GM19328 (cell line): ENCODE data around the gene VIP.
"Not testable (repeated sequence)": the region's sequence is repeated elsewhere in the genome, so short reads cannot be mapped to it uniquely, and the experiment has no call there.

ENCODE experiments used
- ATAC-seq: cut with Tn5 transposase; IDR thresholded peaks from one replicate; pipeline ENCODE4 v1.9.1; 2021; ENCODE audit warnings: mild to moderate bottlenecking, moderate library complexity; ENCODE audit not compliant: unreplicated experiment

VIP gene

DNA sequence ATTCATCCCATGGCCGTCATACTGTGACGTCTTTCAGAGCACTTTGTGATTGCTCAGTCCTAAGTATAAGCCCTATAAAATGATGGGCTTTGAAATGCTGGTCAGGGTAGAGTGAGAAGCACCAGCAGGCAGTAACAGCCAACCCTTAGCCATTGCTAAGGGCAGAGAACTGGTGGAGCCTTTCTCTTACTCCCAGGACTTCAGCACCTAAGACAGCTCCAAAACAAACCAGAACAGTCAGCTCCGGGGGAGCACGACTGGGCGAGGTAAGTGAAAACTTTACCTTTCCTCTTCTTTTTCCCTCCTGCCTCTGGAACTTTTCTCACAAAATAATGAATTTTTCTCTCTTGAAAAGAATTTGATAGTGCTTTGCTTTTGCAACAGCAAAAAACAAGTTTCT is at the start of gene VIP:
TSS of gene VIP (plus strand) at position 104 of the 400 bp plus-strand sequence. CDS start 1,381 bp downstream, outside the sequence.
- no peak for ATAC-seq

DNA sequence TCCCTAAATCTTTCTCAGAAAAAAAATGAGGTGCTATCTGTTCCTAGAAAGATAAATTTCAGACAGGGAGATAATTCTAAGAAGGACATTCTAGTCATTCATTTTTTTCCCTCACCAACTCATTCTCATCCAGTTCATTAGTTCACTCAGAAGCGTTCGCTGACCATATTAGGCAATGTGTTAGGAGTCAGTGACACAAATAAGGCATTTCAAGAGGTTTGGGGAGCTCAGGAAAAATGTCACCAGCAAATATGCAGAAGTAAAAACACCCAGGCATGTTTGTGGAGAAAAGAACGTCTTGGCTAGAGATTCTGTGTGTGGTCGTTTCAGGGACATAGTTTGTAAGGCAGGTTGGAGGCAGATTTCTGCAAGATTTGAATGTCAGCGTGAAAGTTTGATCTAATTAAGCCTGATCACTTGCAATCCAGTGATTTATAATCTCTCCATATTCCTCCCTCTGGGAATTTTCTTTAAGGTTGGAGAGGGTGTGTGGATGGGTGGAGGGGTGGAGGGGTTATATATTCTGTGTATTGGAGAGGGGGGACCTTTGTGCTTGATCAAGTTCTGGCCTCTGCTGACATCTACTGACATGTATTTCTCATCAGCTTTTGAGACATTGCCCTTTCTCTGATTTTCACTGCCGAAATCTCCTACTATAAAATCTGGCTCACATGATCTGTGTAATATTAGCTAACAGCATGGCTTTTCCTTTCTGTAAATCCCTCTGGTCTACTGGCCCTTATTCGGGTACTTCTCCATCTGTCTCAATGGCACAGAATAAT is 49.3 kb upstream of the VIP start:
- ATAC-seq, result no peak

DNA sequence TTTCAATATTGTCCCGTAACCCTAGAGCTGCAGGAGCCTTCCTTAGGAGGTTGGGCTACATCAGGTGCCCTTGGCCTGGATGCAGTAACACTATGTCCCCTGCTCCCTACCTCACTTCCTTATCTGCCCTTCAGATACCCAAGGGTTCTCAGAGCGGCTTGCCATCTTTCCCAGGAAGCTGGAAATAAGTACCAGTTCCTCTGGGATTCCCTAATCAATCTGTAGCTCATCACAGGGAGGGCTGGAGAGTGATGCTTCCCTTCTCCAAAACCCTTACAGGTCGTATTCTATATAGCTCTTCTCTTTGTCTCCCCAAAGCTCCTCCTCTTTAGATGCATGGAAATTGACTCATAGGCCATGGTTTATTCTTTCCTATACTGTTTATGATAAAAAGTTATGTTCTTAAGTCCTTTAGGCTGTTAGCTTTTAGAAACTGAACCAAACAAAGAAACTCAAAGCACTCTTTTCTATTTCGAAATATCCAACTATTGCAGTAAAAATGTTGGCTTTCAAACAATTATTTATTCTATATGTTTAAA is 48.7 kb upstream of the VIP start:
- no peak for ATAC-seq

DNA sequence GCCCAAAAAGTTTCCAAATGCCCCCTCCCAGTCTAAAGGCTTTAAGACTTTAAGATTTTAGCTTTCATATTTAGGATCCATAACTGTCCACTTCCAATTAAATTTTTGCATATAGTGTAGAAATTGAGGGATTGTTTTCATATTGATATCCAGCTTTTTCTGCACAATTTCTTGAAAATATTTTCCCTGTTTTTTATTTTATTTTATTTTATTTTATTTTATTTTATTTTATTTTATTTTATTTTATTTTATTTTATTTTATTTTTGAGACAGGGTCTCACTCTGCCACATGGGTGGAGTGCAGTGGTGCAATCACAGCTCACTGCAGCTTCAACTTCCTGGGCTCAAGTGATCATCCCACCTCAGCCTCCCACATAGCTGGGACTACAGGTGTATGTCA is 46.8 kb upstream of the VIP start:
- ATAC-seq, result not testable (repeated sequence)

DNA sequence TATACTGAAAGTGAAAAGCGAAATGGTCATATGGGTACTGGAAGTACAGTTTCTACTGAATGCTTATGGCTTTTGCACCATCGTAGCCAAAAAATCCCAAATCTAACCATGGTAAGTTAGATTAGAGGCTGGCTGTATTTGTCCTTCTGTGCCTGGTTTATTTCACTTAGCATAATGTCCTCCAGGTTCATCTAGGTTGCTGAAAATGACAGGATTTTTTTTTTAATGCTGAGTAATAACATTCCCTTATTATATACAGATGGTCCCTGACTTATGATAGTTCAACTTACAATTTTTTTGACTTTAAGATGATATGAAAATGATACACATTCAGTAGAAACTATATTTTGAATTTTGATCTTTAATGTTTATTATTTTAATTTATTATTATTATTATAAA is 45.3 kb upstream of the VIP start:
- no peak for ATAC-seq

DNA sequence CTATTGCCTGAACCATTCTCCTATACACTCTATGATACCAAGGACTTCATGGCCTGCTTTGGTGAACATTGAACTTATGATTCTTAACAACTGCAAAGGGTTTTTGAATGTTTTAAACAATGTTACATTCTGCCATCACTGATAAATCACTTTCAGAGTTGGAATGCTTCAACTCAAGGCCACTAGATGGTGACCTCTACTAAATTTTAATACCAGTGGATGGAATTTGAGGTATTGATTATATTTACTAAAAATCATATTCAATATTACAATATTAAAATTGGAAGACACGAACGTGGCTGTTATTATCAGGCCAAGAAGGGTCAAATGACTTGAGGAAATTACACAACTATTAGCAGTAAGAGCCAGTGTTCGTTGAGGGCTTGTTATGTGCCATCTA is 34.3 kb upstream of the VIP start:
- no peak for ATAC-seq

DNA sequence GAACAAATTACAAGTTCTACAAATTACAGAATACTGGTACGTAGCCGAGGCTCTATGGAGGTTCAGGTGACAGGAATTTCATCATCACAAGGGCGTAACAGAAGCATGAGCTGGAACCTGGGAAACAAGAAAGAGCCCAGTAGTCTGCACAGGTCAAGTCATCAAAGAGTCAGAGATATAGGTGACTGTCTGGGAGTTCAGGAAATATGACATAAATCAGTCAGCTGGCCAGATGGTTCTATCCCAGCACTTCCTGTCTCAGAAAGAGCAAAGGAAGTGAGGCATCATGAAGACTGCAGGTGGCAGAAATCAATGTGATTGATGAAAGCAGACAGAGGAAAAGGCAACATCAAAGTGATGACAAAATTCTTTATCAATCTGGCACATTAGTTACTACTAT is 29.6 kb upstream of the VIP start:
- ATAC-seq, result no peak

DNA sequence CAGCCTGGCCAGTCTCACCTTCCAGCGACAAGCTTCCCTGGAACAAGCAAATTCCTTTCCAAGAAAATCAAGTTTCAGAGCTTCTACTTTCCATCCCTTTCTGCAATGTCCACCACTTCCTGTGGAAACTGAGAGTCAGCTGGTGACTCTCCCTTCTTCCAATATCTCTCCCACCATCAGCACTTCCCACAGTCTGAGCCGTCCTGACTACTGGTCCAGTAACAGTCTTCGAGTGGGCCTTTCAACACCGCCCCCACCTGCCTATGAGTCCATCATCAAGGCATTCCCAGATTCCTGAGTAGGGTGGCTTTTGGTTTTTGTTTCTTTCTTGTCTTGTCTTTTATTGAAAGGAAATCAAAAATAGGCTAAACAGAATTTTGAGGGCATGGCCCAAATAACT is 28.6 kb upstream of the VIP start:
- no peak for ATAC-seq

DNA sequence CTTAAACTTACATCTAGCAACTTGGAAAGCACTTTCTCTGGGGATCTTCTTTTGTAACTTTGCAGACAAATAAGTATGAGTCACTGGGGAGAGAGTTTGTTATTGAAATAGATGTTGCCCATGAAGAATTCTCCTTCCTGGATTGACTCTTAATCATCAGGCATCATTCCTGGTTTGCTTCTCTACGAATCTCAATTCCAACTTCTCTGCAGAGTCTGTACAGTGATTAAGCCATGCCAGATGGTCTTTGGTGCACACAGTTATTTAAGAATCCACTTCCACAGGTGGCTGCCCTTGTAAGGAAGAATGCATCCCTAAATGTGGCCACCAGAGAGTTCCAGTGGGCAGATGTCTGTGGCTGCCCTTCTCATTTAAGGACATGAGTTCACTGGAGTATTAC is 27.2 kb upstream of the VIP start:
- no peak for ATAC-seq

DNA sequence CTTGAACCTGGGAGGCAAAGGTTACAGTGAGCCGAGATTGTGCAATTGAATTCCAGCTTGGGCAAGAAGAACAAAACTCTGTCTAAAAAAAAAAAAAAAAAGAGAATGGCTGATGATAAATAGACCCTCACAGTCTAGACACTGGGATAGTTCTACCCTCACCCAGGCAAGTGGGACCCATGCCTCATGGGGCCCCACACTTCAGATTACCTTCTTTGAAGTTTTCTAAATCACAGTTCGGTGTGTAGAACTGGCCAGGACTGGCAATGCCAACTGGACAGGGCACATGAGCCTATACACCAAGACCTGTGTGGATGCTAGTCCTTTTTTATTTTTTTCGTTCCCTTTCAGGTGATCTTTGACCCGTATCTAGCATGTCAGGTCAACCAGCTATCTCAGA is 24.3 kb upstream of the VIP start:
- no peak for ATAC-seq

DNA sequence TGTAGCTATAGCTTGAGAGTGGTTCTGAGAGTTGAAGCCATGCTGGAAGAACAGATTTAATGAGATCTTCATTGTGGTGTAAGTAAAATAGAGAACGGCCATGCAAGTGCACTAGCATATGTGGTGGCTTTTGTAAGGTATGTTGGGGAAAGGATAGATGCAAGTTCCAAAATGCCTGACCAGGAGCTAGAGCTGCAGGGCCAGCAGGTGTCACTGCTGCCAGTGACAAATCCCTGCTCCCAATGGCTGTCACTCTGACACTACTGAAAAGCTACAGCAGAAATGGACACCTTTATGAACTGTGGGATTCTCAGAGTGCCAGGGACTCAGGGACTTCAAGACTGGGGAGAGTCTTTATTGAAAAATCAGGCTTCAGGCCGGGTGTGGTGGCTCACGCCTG is 23.1 kb upstream of the VIP start:
- no peak for ATAC-seq

DNA sequence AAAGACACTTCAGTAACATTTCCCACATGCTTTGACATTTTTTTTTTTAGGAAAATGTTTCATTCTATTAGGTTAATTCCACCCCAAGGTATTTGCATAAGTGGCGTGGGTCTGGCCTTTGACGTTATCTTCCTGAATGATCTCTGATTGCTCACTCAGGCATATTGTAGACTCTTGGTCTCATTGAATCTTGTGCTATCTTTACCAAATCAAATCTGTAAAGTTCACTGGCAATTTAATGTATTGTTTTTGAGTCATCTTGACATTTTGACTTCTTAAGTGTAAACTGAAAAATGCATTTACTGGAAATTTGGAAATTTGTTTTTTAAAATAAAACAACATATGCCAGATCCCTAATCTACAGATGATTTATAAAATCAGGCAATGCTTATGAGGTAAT is 16.0 kb upstream of the VIP start:
- ATAC-seq, result no peak

DNA sequence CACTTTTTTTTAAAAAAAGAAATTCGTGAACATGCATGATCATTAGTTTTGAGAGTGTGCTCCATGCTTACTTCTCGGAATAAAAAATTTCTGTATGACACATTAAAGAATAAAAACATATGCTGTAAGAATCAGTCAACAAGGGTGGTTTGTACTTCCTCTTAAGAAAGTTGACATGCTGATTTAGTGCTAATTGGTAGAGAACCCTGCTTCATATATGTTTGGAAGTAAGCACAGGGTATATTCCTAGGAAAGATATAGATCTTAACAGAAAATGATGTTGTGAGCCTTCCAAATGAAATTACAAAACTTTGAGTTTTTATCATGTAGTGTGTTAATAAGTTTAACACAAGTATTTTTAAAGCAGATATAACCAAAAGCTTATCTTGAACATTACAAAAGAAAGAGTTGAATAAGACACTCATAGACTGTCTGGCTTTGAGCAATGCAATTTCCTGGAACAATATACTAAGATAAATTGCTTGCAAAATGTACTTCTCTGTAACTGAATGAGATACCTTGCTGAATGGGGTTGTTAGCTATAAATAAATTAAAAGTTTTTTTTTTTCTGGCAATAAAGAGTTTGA is 13.8 kb upstream of the VIP start:
- ATAC-seq, result no peak

DNA sequence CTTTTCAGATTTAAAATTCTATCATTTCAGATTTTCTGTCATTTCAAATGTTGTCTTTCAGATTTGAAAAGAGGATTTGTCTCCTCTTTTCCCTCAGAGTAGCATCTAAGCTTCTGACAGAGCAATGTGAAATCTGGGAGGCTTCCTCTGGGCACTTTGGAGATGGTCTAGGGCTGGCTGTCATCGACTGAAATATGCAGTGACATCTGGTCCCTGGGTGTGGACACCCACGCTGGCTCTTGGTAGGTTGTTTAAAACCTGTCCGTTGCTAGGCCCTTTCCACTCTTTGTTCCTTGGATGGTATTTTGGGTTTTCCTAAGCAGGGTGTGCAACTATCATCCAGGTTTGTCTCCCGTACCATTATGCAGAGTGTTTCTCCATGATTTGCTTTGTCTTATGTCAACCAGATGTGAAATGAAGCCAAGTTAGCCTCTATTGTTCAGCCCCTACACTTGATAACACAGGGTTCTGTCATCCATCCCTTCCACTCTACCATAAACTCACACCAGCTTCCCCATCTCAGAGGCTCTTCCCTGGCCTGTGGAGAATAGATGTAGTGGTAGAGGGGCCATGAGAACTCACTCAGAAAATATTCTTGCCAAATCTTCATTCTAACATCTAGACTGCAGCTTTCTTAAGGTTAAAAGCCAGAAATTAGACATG is 5.0 kb upstream of the VIP start:
- no peak for ATAC-seq

DNA sequence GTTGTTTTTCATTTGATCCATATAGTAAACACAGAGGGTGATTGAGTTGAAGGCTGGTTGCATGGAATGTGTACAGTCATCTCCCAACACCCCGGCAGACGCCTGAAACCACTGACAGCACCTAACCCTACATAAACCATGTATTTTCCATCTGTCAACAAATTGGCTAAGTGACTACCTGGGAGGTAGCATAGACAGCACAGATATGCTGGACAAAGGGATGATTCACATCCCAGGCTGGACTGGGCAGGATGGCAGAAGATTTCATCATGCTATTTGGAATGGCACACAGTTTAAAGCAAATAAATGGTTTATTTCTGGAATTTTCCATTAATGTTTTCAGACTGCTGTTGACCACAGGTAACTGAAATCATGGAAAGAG is 4.4 kb upstream of the VIP start:
- no peak for ATAC-seq

DNA sequence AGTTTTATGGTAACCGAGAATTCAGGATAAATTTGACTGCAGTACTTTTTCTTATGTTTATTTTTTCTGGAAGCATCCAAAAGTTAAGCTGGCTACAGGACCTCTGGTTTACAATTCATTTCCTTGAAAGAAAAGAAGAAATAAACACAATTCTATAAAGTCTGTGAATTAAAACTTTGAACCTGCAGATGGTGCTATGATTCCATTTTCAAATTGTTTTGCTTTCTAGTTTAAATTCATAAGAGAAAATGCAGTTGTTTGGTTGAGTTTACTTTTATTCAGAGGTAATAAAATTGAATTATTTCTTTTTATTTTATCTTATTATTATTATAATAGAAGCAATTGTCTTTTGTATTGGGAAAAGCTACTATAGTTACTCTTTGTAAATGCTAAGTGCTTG is 1.8 kb upstream of the VIP start:
- no peak for ATAC-seq

DNA sequence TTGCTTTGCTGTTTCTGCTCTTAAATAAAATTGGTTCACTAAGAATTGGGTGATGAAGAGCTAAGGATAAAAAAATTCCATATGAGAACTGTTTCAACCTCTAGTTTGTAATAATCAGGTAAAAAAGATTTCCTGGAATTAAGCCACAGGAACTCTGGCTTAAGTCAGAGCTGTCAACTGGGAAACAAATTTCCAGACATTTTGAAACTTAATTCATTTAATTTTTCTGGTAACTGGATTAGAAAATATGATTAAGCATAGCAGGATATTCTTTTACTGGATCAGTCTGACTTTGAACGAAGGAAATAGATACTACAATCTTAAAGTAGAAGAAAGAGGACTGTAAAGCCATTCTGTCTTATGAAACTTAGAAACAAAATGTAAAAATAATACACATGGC is 1.3 kb upstream of the VIP start:
- ATAC-seq, result no peak

DNA sequence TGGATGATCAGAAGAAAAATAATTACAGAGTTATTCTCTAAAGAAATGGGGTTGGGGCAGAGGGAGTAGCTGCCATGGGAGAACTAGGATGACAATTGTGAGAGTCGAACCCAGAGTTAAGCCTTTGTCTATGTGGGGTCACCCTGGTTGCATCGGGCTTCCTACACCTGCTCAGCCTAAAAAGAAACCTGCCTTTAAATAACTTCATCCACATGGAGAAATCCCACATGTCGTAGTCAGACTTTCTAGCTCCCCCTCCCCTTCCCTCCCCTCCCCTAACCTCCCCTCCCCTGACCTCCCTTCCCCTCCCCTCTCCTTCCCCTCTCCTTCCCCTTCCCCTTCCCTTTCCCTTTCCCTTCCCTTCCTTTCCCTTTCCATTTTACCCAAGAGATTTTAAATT is 14.7 kb downstream of the VIP start:
- ATAC-seq, result no peak

DNA sequence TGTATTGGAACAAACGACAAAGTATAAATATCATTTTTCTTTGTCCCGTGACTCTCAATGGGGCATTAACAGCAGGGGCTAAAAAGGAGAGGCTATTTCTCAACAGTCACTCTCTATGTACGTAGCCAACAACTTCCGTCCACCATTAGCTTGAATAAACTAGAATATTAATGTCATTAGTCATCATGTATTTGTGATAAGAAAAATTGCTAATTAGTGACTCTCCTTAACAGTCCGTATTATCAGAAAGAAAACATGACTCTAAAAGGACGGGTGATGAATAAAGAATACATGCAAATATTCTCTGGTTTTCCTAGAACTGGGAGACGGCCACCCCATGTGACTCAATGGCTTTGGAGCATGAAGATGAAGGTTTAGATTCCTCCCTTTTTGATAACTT is 18.6 kb downstream of the VIP start:
- no peak for ATAC-seq

DNA sequence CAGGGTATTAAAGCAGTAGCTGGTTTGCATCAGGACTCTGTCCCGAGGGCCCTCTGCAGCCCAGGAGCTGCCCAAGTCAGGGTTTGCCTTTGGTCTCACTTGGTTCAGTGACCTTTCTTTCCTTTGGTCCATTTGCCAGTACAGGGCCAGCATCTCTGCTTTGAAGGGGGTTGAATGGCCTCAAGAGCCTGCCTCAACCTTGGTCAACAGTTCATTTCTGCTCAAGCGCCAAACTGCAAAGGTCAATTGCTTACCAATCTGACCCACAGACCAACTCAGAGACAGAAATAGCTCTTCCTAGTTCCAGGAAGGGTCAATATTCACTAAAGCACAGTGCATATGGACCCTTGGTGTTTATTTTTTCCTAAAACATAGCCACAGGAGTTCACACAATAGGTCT is 19.4 kb downstream of the VIP start:
- ATAC-seq, result no peak

DNA sequence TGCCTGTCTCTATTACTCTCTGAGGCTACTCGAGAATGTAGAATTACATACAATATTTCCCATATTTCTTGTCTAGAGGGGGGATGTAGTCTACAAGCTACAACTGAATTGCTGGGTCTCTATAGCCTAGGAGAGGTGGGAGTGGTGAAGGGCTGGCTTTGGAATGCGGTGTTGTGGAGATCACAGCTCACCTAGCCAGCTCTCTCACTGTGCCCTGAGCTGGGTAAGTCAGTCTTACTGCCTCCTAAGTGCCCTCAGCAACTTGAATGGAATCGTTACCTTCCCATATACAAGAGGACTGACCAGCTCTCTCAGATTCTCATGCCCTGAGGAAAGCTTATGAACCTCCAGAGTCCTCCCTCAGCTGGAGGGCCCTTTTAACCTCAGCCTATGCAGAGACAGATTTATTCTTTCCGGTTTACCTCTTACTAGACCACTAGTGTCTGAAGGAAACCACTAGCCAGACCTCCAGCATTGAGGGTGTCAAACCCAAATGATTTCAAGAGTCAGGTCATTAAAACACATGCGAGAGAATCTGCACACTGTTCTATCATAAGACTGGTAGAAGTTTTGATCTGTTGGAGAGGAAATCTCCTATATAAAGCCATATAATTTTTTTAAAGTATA is 20.6 kb downstream of the VIP start:
- no peak for ATAC-seq

DNA sequence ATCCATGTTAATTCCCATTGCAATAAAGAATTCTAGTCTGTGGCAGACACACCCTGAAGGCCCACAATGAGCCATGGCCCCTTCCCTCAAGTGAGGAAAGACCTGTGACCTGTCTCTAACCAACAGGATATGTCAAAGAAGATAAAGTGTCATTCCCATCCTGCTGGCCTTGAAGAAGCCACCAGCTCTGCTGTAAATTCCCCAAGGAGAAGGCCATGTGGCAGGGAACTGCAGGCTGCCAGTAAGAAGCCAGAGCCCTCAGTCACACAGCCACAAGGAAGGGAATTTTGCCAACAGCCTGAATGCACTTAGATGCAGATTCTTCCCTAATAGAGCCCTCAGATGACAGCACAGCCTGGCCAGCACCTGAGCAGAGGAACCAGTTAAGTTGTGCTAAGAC is 24.8 kb downstream of the VIP start:
- ATAC-seq, result no peak
